GM19238 (cell line): Measurements from ENCODE around the gene SLC9A6.
"Not testable (repeated sequence)": the region's sequence is repeated elsewhere in the genome, so short reads cannot be mapped to it uniquely, and the experiment has no call there.

Source experiments
- DNase-seq: peaks from one replicate; pipeline ENCODE4 v3.0.0; 2011; ENCODE audit warnings: low spot score; ENCODE audit not compliant: insufficient read length

The SLC9A6 gene

GRCh38 chrX:136063340-136064079, 78.3 kb downstream of the SLC9A6 start:
- DNase-seq = no peak

DNA sequence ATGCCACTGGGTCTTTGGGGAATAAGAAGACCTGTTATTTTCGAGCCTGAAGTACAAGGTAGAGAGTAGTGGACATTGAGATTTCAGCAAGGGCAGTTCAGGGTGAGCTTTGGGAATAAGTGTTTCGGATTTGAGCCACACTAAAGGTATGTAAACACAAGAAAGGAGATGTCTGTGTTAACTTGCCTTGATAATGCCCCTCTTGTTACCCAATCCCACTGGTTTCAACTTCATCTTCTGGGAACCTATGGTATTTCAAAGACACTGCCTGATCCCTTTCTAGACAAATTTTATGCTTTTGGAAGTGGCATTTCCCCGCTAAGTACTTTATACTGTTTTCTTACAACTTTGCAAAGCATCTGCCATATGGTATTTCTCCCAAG, 79.4 kb downstream of the SLC9A6 start:
- DNase-seq = no peak

GRCh38 chrX:136065044-136065671, 79.9 kb downstream of the SLC9A6 start:
- no peak for DNase-seq

- no peak for DNase-seq
Observed at GRCh38 chrX:136067097-136067496, 81.9 kb downstream of the SLC9A6 start.

DNA sequence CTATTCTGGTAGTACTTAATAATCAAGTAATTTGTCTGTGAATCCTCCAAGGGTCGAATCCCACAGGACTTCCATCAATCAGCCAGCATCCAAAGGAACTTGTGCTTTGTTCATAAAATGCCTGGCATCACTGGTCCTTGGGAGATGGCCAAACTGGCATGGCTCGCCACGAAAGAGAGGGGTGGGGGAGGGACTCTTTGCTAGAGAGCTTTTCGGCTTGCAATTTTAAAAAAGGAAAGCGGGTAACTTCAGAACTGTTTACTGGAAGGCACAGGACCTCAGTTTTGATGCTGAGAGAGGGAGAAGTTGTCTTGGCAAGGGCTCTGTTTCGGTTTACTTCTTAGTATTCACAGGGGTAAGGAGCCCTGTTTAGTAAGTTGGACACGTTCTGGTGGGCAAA, 82.7 kb downstream of the SLC9A6 start:
- no peak for DNase-seq

GRCh38 chrX:136076942-136077341, 91.7 kb downstream of the SLC9A6 start:
- no peak for DNase-seq

GRCh38 chrX:136080766-136081165, 95.5 kb downstream of the SLC9A6 start:
- no peak for DNase-seq

DNA sequence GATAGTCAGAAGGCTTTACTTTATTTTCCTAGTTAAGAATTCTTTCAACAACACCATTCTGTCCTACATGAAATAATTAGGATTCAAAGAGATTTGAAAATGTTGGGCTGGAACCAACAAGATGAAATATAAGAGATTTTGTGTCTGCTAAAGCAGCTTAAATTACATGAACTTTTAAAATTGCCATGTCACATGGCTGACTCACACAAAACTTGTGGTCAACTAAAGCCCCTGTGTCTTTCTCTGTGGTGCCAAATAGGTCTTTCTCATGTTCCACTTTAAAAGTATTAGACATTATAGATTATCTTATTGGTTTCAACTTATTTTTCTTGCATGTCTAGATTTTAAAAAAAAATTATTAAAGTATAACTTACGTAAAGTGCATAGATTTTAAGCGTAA, 101.3 kb downstream of the SLC9A6 start:
- DNase-seq = no peak

DNA sequence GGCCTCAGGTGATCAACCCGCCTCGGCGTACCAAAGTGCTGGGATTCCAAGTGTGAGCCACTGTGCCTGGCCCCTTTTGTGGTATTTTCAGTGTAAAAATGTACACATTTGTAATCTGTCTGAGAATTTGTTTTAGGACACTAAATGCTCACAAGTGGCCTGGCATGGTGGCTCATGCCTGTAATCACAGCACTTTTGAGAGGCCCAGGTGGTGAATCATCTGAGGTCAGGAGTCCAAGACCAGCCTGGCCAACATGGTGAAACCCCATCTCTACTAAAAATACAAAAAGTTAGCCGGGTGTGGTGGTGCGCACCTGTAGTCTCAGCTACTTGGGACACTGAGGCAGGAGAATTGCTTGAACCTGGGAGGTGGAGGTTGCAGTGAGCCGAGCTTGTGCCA, 106.7 kb downstream of the SLC9A6 start:
- DNase-seq = not testable (repeated sequence)

DNA sequence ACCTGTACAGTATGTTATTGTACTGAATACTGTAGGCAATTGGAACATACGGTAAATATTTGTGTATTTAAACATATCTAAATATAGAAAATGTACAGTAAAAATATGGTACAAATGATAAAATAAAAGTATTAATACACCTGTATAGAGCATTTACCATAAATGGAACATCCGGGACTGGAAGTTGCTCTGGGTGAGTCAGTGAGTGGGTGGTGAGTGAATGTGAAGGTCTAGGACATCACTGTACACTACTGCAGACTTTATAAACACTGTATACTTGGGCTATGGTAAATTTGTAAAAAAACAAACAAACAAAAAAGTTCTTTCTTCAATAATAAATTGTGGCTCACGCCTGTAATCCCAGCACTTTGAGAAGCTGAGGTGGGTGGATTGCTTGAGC, 109.7 kb downstream of the SLC9A6 start:
- DNase-seq = no peak
